Naive thymus-derived CD4-positive, alpha-beta T cell (primary cell): Measurements from ENCODE around the gene CADPS. TPM values are rescaled to one million over a fixed set of nuclear protein-coding genes. Genes with fewer than 3 reads are reported as not detected.

Experiments used
- ATAC-seq: fragments of 150-1000 bp; cut with Tn5 transposase; 2 replicates; pipeline ENCODE4 v1.10.0; 2021; ENCODE audit warnings: mild to moderate bottlenecking, moderate library complexity
- CTCF ChIA-PET: fragments of 350-600 bp; sonication (Branson Sonifier 250); formaldehyde crosslinking; loops from one replicate; lab custom pipeline; 2021; ENCODE audit warnings: antibody characterized with exemption; lab: Charles Lee
- POLR2A ChIA-PET: fragments of 350-600 bp; sonication (Branson Sonifier 250); formaldehyde crosslinking; loops from one replicate; lab custom pipeline; 2021; ENCODE audit warnings: antibody characterized with exemption, inconsistent platforms; lab: Charles Lee
- DNase-seq, 9 donors: peaks; one replicate each; pipeline versions ENCODE4 v3.0.0 to v3.0.0-alpha.2; 2020 to 2022; ENCODE audit warnings: mixed read lengths in 1 of 9
- H3K27ac ChIP-seq: one replicate; pipeline ENCODE4 v1.7.0; 2013; ENCODE audit warnings: mild to moderate bottlenecking, low read depth, low read length, moderate library complexity
- H3K27me3 ChIP-seq, 2 donors: one replicate each; pipeline ENCODE4 v1.7.0; 2013; ENCODE audit warnings: low read length in 2 of 2, mild to moderate bottlenecking in 2 of 2, moderate library complexity in 2 of 2; ENCODE audit not compliant: control insufficient read depth in 2 of 2, insufficient read depth in 2 of 2
- H3K36me3 ChIP-seq, 3 experiments: 1 replicate in 2 of 3; 2 replicates in 1 of 3; pipeline ENCODE4 v1.7.0; 2013; ENCODE audit warnings: low read length in 3 of 3, mild to moderate bottlenecking in 3 of 3, moderate library complexity in 1 of 3; ENCODE audit not compliant: insufficient read depth in 3 of 3, control insufficient read depth in 2 of 3
- H3K4me1 ChIP-seq, 2 donors: one replicate each; pipeline ENCODE4 v1.7.0; 2013; ENCODE audit warnings: low read length in 2 of 2, mild to moderate bottlenecking in 2 of 2, moderate library complexity in 1 of 2; ENCODE audit not compliant: control insufficient read depth in 2 of 2, insufficient read depth in 2 of 2
- H3K4me3 ChIP-seq: 2 replicates; pipeline ENCODE4 v1.7.0; 2013; ENCODE audit warnings: mild to moderate bottlenecking, low read length
- H3K9me3 ChIP-seq, 3 experiments: 1 replicate in 2 of 3; 2 replicates in 1 of 3; pipeline ENCODE4 v1.7.0; 2013; ENCODE audit warnings: low read length in 3 of 3; ENCODE audit not compliant: control insufficient read depth in 2 of 3
- H3K27ac Mint-ChIP-seq, 9 donors: one replicate each; pipeline ENCODE4 v1.8.0; 2020 to 2022; ENCODE audit warnings: mixed read lengths in 9 of 9, mild to moderate bottlenecking in 8 of 9, moderate library complexity in 5 of 9, inconsistent platforms in 2 of 9
- H3K27me3 Mint-ChIP-seq, 5 donors: one replicate each; pipeline ENCODE4 v1.8.0; 2021 to 2022; ENCODE audit warnings: mixed read lengths in 5 of 5, mild to moderate bottlenecking in 1 of 5
- H3K36me3 Mint-ChIP-seq, 5 donors: one replicate each; pipeline ENCODE4 v1.8.0; 2020 to 2022; ENCODE audit warnings: mixed read lengths in 5 of 5, mild to moderate bottlenecking in 3 of 5, inconsistent platforms in 1 of 5
- H3K4me1 Mint-ChIP-seq, 7 donors: one replicate each; pipeline ENCODE4 v1.8.0; 2020 to 2022; ENCODE audit warnings: mixed read lengths in 7 of 7, mild to moderate bottlenecking in 3 of 7, inconsistent platforms in 1 of 7
- H3K4me3 Mint-ChIP-seq, 10 donors: one replicate each; pipeline ENCODE4 v1.8.0; 2020 to 2022; ENCODE audit warnings: mild to moderate bottlenecking in 10 of 10, mixed read lengths in 10 of 10, moderate library complexity in 6 of 10, inconsistent platforms in 2 of 10
- H3K9me3 Mint-ChIP-seq, 11 donors: one replicate each; pipeline ENCODE4 v1.8.0; 2020 to 2022; ENCODE audit warnings: mixed read lengths in 11 of 11, mild to moderate bottlenecking in 4 of 11, inconsistent platforms in 1 of 11, moderate library complexity in 1 of 11
- intact Hi-C, 2 donors: fragments of 100-400 bp; cut with micrococcal nuclease; formaldehyde crosslinking; loops; one replicate each; pipeline ENCODE4 v1.15.1; 2023
- polyA plus RNA-seq, 2 donors: library from polyadenylated mRNA; unstranded; fragments of 300-500 nt; fragmentation: Illumina TruSeq; gene quantifications; one replicate each; pipeline ENCODE4 v1.2.3, GENCODE V29; 2021
- total RNA-seq, 6 experiments: library from RNA in 5 of 6; stranded (reverse) in 5 of 6; gene quantifications; 1 replicate in 5 of 6; 2 replicates in 1 of 6; pipeline ENCODE4 v1.2.3 and lab custom pipeline; 2021 to 2026

The CADPS gene
- total and polyA plus RNA-seq, 7 experiments from 2014 or later, result not detected

GRCh38 chr3:62374341-62375218 lies 500.6 kb downstream of the CADPS start:
- DNase-seq, result no peak
- no peaks in the 10 kb centered on the region for H3K9me3 ChIP-seq
- no peaks in the 10 kb centered on the region for H3K36me3 ChIP-seq
- H3K27ac ChIP-seq, result no peak overlapping the region
- CTCF ChIA-PET, result no interaction called here
- no peak for ATAC-seq
- POLR2A ChIA-PET, result no interaction called here
- H3K9me3 Mint-ChIP-seq, result peaks cover 0 to 7% (median 1%) of the 10 kb centered on the region in 11 donors
- no peaks in the 10 kb centered on the region for H3K4me1 ChIP-seq
- H3K4me3 Mint-ChIP-seq, result peak overlapping the region in 7 of 10 donors; percentile 9 to 49 (median 32)
- intact Hi-C loops, result loop anchor here in 1 of 2 donors (5.0 kb wide), 1 partner anchor 503 kb away; the partner anchor contains the start of gene CADPS
- no peak overlapping the region for H3K4me3 ChIP-seq
- peaks cover 61 to 93% (median 75%) of the 10 kb centered on the region in 5 donors for H3K27me3 Mint-ChIP-seq
- peaks cover 0 to 8% (median 4%) of the 10 kb centered on the region in 5 donors for H3K36me3 Mint-ChIP-seq
- peaks cover 0 to 19% (median 8%) of the 10 kb centered on the region in 7 donors for H3K4me1 Mint-ChIP-seq
- H3K27ac Mint-ChIP-seq, result peak overlapping the region in 1 of 9 donors; percentile 52
- H3K27me3 ChIP-seq, result peaks cover 0 to 9% of the 10 kb centered on the region in 2 donors

- DNase-seq (no peak), ATAC-seq (no peak)
- Histone ChIP-seq H3K4me3 (no peak overlapping the region), H3K27ac (no peak overlapping the region), H3K4me1 (no peaks in the 10 kb centered on the region), H3K27me3 (peaks cover 0 to 9% of the 10 kb centered on the region in 2 donors), H3K36me3 (no peaks in the 10 kb centered on the region), H3K9me3 (no peaks in the 10 kb centered on the region)
- Mint-ChIP-seq H3K4me3 (peak overlapping the region in 6 of 10 donors; percentile 9 to 49 (median 29)), H3K4me1 (peaks cover 0 to 19% (median 8%) of the 10 kb centered on the region in 7 donors), H3K9me3 (peaks cover 0 to 7% (median 1%) of the 10 kb centered on the region in 11 donors), H3K36me3 (peaks cover 0 to 8% (median 4%) of the 10 kb centered on the region in 5 donors), H3K27ac (peak overlapping the region in 1 of 9 donors; percentile 52), H3K27me3 (peaks cover 57 to 92% (median 73%) of the 10 kb centered on the region in 5 donors)
- POLR2A ChIA-PET, result no interaction called here
- intact Hi-C loops, result loop anchor here in 1 of 2 donors (5.0 kb wide), 1 partner anchor 503 kb away; the partner anchor contains the start of gene CADPS
- CTCF ChIA-PET, result no interaction called here
Measured at GRCh38 chr3:62373714-62374333, 501.4 kb downstream of the CADPS start.

- Histone ChIP-seq H3K27me3 (peaks cover 0 to 10% of the 10 kb centered on the region in 2 donors), H3K4me1 (no peaks in the 10 kb centered on the region), H3K9me3 (no peaks in the 10 kb centered on the region), H3K36me3 (no peaks in the 10 kb centered on the region), H3K27ac (no peak within 1 kb of the TSS), H3K4me3 (no peak within 1 kb of the TSS)
- no peak for DNase-seq
- peaks cover 0 to 19% (median 8%) of the 10 kb centered on the region in 7 donors for H3K4me1 Mint-ChIP-seq
- peak within 1 kb of the TSS in 1 of 9 donors; percentile 52 for H3K27ac Mint-ChIP-seq
- CTCF ChIA-PET, result no interaction called here
- H3K4me3 Mint-ChIP-seq, result peak within 1 kb of the TSS in 7 of 10 donors; percentile 9 to 49 (median 32)
- intact Hi-C loops, result loop anchor here in 1 of 2 donors (5.0 kb wide), 1 partner anchor 504 kb away; the partner anchor contains the start of gene CADPS
- POLR2A ChIA-PET, result no interaction called here
- peaks cover 0 to 8% (median 4%) of the 10 kb centered on the region in 5 donors for H3K36me3 Mint-ChIP-seq
- H3K27me3 Mint-ChIP-seq, result peaks cover 60 to 92% (median 76%) of the 10 kb centered on the region in 5 donors
- H3K9me3 Mint-ChIP-seq, result peaks cover 0 to 7% (median 1%) of the 10 kb centered on the region in 11 donors
- no peak for ATAC-seq
Measured at GRCh38 chr3:62373215-62373614, 502.0 kb downstream of the CADPS start, which contains the start of gene FEZF2. TSS of gene FEZF2 (minus strand) at chr3:62373550. CDS start at chr3:62372868, 682 bp downstream.

GRCh38 chr3:62372621-62373041 lies 502.6 kb downstream of the CADPS start:
- Mint-ChIP-seq H3K4me3 (no peak overlapping the region), H3K9me3 (peaks cover 0 to 7% (median 1%) of the 10 kb centered on the region in 11 donors), H3K27ac (no peak overlapping the region), H3K36me3 (peaks cover 0 to 10% (median 4%) of the 10 kb centered on the region in 5 donors), H3K4me1 (peaks cover 0 to 19% (median 8%) of the 10 kb centered on the region in 7 donors), H3K27me3 (peaks cover 65 to 93% (median 75%) of the 10 kb centered on the region in 5 donors)
- no peak overlapping the region for H3K27ac ChIP-seq
- ChIA-PET CTCF (no interaction called here), POLR2A (no interaction called here)
- no peaks in the 10 kb centered on the region for H3K4me1 ChIP-seq
- H3K4me3 ChIP-seq, result no peak overlapping the region
- ATAC-seq (no peak), DNase-seq (no peak)
- peaks cover 0 to 13% of the 10 kb centered on the region in 2 donors for H3K27me3 ChIP-seq
- no peaks in the 10 kb centered on the region for H3K36me3 ChIP-seq
- H3K9me3 ChIP-seq, result no peaks in the 10 kb centered on the region
- intact Hi-C loops, result loop anchor here in 1 of 2 donors (5.0 kb wide), 1 partner anchor 505 kb away; the partner anchor contains the start of gene CADPS

- ChIA-PET CTCF (no interaction called here), POLR2A (no interaction called here)
- Mint-ChIP-seq H3K4me3 (peak overlapping the region in 1 of 10 donors; percentile 14), H3K27ac (peak overlapping the region in 1 of 9 donors; percentile 66), H3K4me1 (peaks cover 0 to 19% (median 8%) of the 10 kb centered on the region in 7 donors), H3K9me3 (peaks cover 0 to 7% (median 1%) of the 10 kb centered on the region in 11 donors), H3K36me3 (peaks cover 0 to 10% (median 4%) of the 10 kb centered on the region in 5 donors), H3K27me3 (peaks cover 68 to 95% (median 75%) of the 10 kb centered on the region in 5 donors)
- Histone ChIP-seq H3K4me1 (no peaks in the 10 kb centered on the region), H3K36me3 (no peaks in the 10 kb centered on the region), H3K9me3 (no peaks in the 10 kb centered on the region), H3K27ac (no peak overlapping the region), H3K27me3 (peaks cover 0 to 13% of the 10 kb centered on the region in 2 donors), H3K4me3 (no peak overlapping the region)
- no peak for ATAC-seq
- intact Hi-C loops, result loop anchor here in 1 of 2 donors (5.0 kb wide), 1 partner anchor 505 kb away; the partner anchor contains the start of gene CADPS
- DNase-seq, result no peak
Measured at GRCh38 chr3:62371720-62372591, 503.3 kb downstream of the CADPS start.
